Lower leg skin (tissue), 4 donors: ENCODE results near the gene MINDY2. TPM values are rescaled to one million over a fixed set of nuclear protein-coding genes. Genes with fewer than 3 reads are reported as not detected.
A peak's percentile ranks its signal among the peaks of the same experiment; 100 is the strongest.

ENCODE experiments used
- DNase-seq, 2 donors: peaks; one replicate each; pipeline ENCODE4 v3.0.0-alpha.2; 2019; ENCODE audit warnings: low spot score in 2 of 2
- H3K4me3 ChIP-seq: fragments of 200-600 bp; sonication (generic); 2 replicates; pipeline ENCODE4 v1.5.1; 2017; ENCODE audit warnings: mild to moderate bottlenecking, low read depth; ENCODE audit not compliant: poor library complexity, severe bottlenecking
- POLR2A ChIP-seq, 2 donors: fragments of 450-650 bp; IDR thresholded peaks; one replicate each; pipeline ENCODE4 v1.6.1; 2016 to 2017; ENCODE audit warnings: antibody characterized with exemption in 2 of 2, mild to moderate bottlenecking in 1 of 2, moderate library complexity in 1 of 2
- WGBS, 2 donors: methylation state at CpG; one replicate each; pipeline ENCODE4 v1.1.5; 2018; 5-methylcytosine and 5-hydroxymethylcytosine counted together
- intact Hi-C: fragments of 100-400 bp; cut with DNase I; formaldehyde crosslinking; loops from one replicate; pipeline ENCODE4 v1.15.0; 2023; ENCODE audit warnings: low total_unique reads
- total RNA-seq, 4 donors: library from RNA; depleted of rRNA; stranded (reverse); fragments of >200 nt; gene quantifications; one replicate each; pipeline ENCODE4 v1.1.0, GENCODE V29; 2016
- TF ChIP-seq, protein P1 (sequence below), 3 donors: fragments of 450-650 bp; IDR thresholded peaks; one replicate each; pipeline ENCODE4 v1.5.1; 2016; ENCODE audit warnings: antibody characterized with exemption in 3 of 3, mild to moderate bottlenecking in 3 of 3, moderate library complexity in 2 of 3

MINDY2 gene
- total RNA-seq, 4 donors from 2014 or later, result 17.9 to 30.5 (median 23.4) TPM

DNA sequence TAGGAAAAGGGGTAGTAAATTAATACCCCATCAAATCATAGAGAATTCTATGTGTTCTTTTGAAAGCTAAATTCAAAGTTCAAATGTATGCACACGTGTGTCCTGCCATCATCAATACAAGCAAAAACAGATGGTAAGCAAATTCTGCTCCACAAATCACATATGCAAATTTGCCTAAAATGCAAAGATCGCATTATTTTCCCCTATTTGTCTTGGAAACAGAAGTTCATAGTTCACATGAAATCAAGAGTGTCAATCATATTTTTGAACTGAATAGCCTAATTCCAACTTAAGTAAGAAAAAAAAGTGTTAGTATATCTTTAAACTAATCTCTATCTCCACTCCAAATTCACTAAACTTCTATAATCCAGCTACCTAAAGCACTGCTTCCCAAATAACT, 30.1 kb upstream of the MINDY2 start:
- H3K4me3 ChIP-seq, result no peak overlapping the region
- DNase-seq, result no peak
- WGBS, 2 donors, result 73 to 79% methylated on average over 2 of the region's 2 CpGs
- TF ChIP-seq POLR2A (IDR thresholded peaks at IDR 0.05), result no peak
- TF ChIP-seq, protein P1, sequence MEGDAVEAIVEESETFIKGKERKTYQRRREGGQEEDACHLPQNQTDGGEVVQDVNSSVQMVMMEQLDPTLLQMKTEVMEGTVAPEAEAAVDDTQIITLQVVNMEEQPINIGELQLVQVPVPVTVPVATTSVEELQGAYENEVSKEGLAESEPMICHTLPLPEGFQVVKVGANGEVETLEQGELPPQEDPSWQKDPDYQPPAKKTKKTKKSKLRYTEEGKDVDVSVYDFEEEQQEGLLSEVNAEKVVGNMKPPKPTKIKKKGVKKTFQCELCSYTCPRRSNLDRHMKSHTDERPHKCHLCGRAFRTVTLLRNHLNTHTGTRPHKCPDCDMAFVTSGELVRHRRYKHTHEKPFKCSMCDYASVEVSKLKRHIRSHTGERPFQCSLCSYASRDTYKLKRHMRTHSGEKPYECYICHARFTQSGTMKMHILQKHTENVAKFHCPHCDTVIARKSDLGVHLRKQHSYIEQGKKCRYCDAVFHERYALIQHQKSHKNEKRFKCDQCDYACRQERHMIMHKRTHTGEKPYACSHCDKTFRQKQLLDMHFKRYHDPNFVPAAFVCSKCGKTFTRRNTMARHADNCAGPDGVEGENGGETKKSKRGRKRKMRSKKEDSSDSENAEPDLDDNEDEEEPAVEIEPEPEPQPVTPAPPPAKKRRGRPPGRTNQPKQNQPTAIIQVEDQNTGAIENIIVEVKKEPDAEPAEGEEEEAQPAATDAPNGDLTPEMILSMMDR (IDR thresholded peaks at IDR 0.05), result no peak
- intact Hi-C loops, result no loop called here

DNA sequence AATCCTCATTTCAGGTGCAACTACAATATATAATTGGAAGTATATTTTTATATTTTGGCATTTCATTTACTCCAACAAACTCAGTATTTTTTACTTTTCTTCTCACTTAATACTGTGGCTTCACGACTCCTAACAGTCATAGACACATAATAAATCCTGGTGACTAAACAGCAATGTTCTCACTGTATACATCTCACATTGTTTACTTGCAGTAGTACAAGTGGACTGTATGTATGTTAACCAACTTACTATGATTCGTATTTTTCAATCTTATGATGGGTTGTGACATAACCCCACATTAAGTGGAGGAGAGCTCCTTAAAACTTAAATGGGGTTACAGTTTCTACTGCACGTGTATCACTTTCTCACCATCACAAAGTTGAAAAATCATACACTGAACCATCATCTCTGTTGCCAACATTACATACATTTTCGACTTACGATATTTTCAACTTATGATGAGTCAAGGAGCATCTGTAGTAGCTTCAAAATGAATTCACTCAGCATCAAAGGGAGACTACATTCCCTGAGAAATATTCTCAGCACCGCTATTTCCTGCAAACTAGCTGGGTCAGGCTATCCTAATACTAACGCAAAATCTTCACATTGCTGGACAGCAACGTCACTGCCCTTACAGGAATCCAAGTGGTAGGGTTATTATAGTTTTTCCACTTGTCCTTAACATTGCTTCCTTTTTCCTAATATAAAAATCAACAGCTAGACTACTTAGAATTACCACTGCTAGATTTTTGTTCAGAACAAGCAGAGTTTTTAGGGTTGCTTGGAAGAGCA, 28.9 kb upstream of the MINDY2 start:
- intact Hi-C loops, result no loop called here
- TF ChIP-seq, protein P1 (IDR thresholded peaks at IDR 0.05), result no peak
- WGBS, 2 donors, result 70 to 82% methylated on average over 8 of the region's 8 CpGs
- no peak for DNase-seq
- H3K4me3 ChIP-seq, result no peak overlapping the region

DNA sequence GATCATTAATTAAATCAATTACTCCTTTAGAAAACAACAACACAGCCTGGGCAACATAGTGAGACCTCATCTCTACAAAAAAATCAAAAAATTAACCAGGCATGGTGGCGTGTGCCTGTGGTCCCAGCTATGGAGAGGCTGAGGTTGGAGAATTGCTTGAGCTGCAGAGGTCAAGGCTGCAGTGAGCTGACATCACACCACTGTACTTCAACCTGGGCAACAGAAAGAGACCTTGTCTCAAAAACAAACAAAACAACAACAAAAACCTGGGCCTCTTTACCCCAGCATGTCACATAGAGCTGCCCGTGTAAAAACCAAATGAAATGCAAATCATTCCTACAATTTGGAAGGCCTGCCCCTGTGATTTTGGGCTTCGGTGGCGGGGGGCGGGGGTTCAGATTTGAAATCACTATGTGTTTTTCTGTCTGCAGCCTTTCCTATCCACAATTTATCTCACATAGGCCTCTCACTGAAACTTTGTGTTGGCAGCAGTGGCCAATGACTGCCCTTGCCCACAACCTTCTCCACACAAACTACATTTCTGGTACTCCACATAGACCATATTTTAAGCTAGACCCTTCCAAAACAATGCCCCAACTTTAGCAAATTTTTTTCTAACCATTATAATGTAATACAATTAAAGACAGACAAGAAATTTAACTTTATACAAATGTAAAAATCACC, 28.1 kb upstream of the MINDY2 start:
- TF ChIP-seq, protein P1 (IDR thresholded peaks at IDR 0.05), result no peak
- TF ChIP-seq POLR2A (IDR thresholded peaks at IDR 0.05), result no peak
- no peak overlapping the region for H3K4me3 ChIP-seq
- 88 to 99% methylated on average over 5 of the region's 5 CpGs for WGBS, 2 donors
- no peak for DNase-seq
- intact Hi-C loops, result no loop called here

DNA sequence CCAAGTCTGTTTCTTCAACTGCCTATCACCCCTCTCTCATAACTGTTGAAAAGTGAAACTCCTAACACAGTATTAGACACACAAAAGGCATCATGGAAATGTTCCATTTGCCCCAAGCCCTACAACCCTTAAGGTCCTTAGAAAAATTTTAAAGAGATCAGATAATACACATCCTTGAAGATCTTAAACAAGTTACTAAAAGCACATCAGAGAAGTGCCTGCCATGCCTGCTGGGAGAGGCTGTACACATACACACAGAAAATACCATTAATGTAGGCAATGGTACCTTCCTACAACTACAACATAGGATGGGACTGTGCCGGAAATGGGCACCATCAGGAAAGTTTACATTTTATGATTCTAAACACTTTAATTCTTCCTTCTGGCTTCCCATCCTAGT, 24.9 kb upstream of the MINDY2 start:
- no peak for TF ChIP-seq POLR2A (IDR thresholded peaks at IDR 0.05)
- DNase-seq, result no peak
- WGBS, 2 donors, result 89 to 97% methylated on average over 1 of the region's 1 CpG
- intact Hi-C loops, result no loop called here
- no peak overlapping the region for H3K4me3 ChIP-seq

DNA sequence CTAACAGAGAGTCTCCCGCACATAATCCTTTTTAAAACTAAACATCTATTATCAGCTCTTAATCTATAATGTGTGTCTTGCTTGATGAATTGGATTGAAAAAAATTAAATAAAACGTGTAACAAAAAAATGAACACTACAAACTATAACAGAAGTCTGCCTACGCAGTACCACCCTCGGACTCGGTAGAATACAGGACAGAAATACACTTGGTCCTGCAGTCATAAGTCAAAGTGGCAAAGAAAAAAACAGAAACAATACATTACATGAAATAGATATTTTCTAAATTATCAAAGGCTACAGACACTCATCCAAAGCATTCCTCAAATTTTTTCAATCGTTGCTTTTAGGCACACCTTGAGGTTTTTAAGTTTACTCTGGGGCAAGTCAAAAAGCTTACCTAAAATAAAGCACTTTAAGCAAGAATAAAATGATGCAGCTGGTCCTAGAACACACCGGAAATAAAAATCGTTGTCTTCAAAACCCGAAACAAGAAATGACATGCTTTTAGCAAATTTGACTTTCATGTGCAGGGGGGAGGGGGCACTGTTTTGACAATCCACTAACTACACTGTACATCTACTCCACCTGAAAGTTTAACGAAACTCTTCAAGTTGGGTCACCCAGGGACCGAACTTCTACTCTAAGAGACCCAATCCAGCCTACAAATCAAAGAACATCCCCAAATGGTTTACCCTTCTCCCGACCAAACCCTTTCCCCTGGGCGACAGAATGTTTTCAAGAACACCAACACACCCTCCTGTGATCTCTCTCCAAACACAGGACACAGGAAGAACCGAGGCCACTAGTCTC, 22.9 kb upstream of the MINDY2 start:
- 4% methylated on average over 14 of the region's 14 CpGs for WGBS, 2 donors
- TF ChIP-seq, protein P1 (IDR thresholded peaks at IDR 0.05), result no peak
- TF ChIP-seq POLR2A (IDR thresholded peaks at IDR 0.05), result no peak
- DNase-seq, result no peak
- intact Hi-C loops, result no loop called here
- H3K4me3 ChIP-seq, result peak overlapping the region; percentile 92
